ENCODE measurements around the gene SOX6. TPM values are rescaled to one million over a fixed set of nuclear protein-coding genes. Genes with fewer than 3 reads are reported as not detected.

SOX6 gene
- total RNA-seq, 2 experiments from 2014 or later: 0.13 TPM; not detected in 1

DNA sequence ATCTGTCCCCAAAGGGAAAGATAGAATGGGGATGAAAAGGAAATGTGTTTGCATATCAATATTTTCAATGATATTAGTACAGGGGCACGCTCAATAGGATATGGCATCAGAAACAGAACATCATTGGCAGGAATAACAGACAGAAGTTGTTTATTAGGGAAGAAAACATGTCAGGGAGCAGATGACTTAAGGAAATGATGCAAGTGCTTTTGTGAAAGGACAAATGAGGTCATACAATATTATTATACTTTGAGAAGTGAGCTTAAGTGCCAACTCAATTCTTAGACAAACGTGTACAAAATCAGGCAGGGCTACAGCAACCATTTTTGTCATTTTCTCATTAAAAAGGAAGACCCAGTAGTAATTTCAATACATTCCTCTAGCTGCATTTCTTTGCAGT is 388.4 kb downstream of the SOX6 start:
- Histone ChIP-seq H3K79me2 (ENCODE audit: insufficient read depth, low read depth, low read length) (no peaks in the 10 kb centered on the region), H3K27ac (ENCODE audit: low read depth, low read length, poor library complexity, severe bottlenecking) (no peak overlapping the region), H3K9me2 (ENCODE audit: insufficient read depth, low read length) (no peaks in the 10 kb centered on the region), H3K4me2 (ENCODE audit: low read length) (no peak overlapping the region), H3K4me1 (ENCODE audit: insufficient read depth, low read length, poor library complexity, severe bottlenecking) (no peaks in the 10 kb centered on the region), H2AFZ (ENCODE audit: low read length) (no peak overlapping the region), H4K20me1 (ENCODE audit: insufficient read depth, low read length) (no peaks in the 10 kb centered on the region), H3K36me3 (ENCODE audit: insufficient read depth, low read length) (no peaks in the 10 kb centered on the region), H3K9me3 (ENCODE audit: low read length) (no peaks in the 10 kb centered on the region), H3K4me3 (ENCODE audit: low read depth, low read length, poor library complexity, severe bottlenecking) (no peak overlapping the region)
- BruUV-seq (replicated peaks): no TSS peak
- DNase-seq (ENCODE audit: low spot score): no peak
- ChIA-PET POLR2A (interaction anchor here (0.5 to 1.5 kb wide), 2 partner anchors 13 to 122 kb away, joined by 3 to 4 read pairs; no protein-coding TSS in a partner anchor), CTCF (ENCODE audit: unreplicated experiment) (no interaction called here)
- intact Hi-C loops (cut with micrococcal nuclease; ENCODE audit: unreplicated experiment): no loop called here
- no peak for TF ChIP-seq EZH2phosphoT487 (IDR thresholded peaks at IDR 0.05; ENCODE audit: borderline replicate concordance, low read depth, low read length)
- TF ChIP-seq, protein P1, sequence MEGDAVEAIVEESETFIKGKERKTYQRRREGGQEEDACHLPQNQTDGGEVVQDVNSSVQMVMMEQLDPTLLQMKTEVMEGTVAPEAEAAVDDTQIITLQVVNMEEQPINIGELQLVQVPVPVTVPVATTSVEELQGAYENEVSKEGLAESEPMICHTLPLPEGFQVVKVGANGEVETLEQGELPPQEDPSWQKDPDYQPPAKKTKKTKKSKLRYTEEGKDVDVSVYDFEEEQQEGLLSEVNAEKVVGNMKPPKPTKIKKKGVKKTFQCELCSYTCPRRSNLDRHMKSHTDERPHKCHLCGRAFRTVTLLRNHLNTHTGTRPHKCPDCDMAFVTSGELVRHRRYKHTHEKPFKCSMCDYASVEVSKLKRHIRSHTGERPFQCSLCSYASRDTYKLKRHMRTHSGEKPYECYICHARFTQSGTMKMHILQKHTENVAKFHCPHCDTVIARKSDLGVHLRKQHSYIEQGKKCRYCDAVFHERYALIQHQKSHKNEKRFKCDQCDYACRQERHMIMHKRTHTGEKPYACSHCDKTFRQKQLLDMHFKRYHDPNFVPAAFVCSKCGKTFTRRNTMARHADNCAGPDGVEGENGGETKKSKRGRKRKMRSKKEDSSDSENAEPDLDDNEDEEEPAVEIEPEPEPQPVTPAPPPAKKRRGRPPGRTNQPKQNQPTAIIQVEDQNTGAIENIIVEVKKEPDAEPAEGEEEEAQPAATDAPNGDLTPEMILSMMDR (conservative IDR thresholded peaks at IDR 0.05; ENCODE audit: low read length): no peak

DNA sequence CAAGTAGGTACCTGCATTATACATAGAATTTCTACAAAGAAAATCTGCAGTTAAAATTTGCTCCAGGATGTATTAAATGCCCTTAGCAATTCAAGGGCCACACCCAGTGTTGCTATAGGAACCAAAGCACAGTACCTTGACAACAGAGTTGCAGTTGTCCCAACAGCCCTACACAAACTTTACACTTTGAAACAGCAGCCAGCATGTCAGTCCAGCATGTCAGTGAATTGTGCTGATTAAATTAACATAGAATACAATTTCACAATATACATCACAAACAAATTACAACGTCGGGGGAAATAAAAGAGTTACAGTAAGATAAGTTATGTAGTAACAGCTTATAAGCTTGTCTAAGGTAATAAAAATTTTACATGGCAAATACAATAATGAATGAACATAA is 389.2 kb downstream of the SOX6 start:
- CTCF ChIA-PET (ENCODE audit: unreplicated experiment): no interaction called here
- POLR2A ChIA-PET: interaction anchor here (1.5 kb wide), 1 partner anchor 13 kb away, joined by 4 read pairs; no protein-coding TSS in a partner anchor
- H3K36me3 ChIP-seq (ENCODE audit: insufficient read depth, low read length): no peaks in the 10 kb centered on the region
- no peak overlapping the region for H2AFZ ChIP-seq (ENCODE audit: low read length)
- no peak overlapping the region for H3K27ac ChIP-seq (ENCODE audit: low read depth, low read length, poor library complexity, severe bottlenecking)
- intact Hi-C loops (cut with micrococcal nuclease; ENCODE audit: unreplicated experiment): no loop called here
- no TSS peak for BruUV-seq (replicated peaks)
- TF ChIP-seq EZH2phosphoT487 (IDR thresholded peaks at IDR 0.05; ENCODE audit: borderline replicate concordance, low read depth, low read length): no peak
- TF ChIP-seq, protein P1 (conservative IDR thresholded peaks at IDR 0.05; ENCODE audit: low read length): no peak
- H3K79me2 ChIP-seq (ENCODE audit: insufficient read depth, low read depth, low read length): no peaks in the 10 kb centered on the region
- no peaks in the 10 kb centered on the region for H3K4me1 ChIP-seq (ENCODE audit: insufficient read depth, low read length, poor library complexity, severe bottlenecking)
- H3K4me2 ChIP-seq (ENCODE audit: low read length): no peak overlapping the region
- H4K20me1 ChIP-seq (ENCODE audit: insufficient read depth, low read length): no peaks in the 10 kb centered on the region
- H3K4me3 ChIP-seq (ENCODE audit: low read depth, low read length, poor library complexity, severe bottlenecking): no peak overlapping the region
- DNase-seq (ENCODE audit: low spot score): no peak
- H3K9me3 ChIP-seq (ENCODE audit: low read length): no peaks in the 10 kb centered on the region
- H3K9me2 ChIP-seq (ENCODE audit: insufficient read depth, low read length): no peaks in the 10 kb centered on the region

DNA sequence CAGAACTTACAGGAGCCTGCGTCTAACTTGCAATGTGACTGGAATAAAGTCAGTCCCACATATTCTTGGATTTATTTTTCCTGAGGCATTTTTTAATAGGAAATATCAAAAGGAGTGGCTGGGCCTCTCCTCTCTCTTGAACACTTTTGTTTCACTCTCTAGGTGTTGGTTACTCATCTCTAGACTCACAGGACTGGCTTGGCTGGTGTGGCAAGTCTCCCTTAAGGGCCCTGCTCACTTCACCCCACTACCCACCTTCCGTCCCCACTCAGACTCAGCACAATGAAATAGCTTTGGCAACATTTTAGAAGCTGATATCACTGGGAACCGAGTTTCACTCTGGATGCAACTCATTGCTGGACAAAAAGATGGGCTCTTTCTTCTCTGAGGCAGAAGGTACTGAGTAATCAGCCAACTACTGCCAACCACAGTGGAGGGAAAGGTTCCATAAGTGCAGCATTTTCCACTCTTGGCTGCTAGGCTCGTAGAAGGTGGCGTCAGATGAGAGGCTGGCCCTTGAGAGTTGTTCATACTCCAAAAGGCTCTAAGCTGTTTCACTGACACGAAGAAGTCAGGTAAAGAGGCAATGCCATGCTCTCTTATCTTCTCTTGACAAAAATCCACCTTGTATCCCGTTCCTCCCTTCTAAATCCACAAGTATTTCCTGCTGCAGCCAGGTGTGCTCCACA is 390.6 kb downstream of the SOX6 start:
- Histone ChIP-seq H3K36me3 (ENCODE audit: insufficient read depth, low read length) (no peaks in the 10 kb centered on the region), H3K27ac (ENCODE audit: low read depth, low read length, poor library complexity, severe bottlenecking) (no peak overlapping the region), H3K9me3 (ENCODE audit: low read length) (no peaks in the 10 kb centered on the region), H4K20me1 (ENCODE audit: insufficient read depth, low read length) (no peaks in the 10 kb centered on the region), H3K9me2 (ENCODE audit: insufficient read depth, low read length) (no peaks in the 10 kb centered on the region), H3K4me1 (ENCODE audit: insufficient read depth, low read length, poor library complexity, severe bottlenecking) (no peaks in the 10 kb centered on the region), H3K79me2 (ENCODE audit: insufficient read depth, low read depth, low read length) (no peaks in the 10 kb centered on the region), H3K4me2 (ENCODE audit: low read length) (no peak overlapping the region), H2AFZ (ENCODE audit: low read length) (no peak overlapping the region), H3K4me3 (ENCODE audit: low read depth, low read length, poor library complexity, severe bottlenecking) (no peak overlapping the region)
- BruUV-seq (replicated peaks): no TSS peak
- ChIA-PET CTCF (ENCODE audit: unreplicated experiment) (no interaction called here), POLR2A (interaction anchor here (1.0 kb wide), 1 partner anchor 20 kb away, joined by 3 read pairs; no protein-coding TSS in a partner anchor)
- no peak for DNase-seq (ENCODE audit: low spot score)
- TF ChIP-seq EZH2phosphoT487 (IDR thresholded peaks at IDR 0.05; ENCODE audit: borderline replicate concordance, low read depth, low read length): no peak
- TF ChIP-seq, protein P1 (conservative IDR thresholded peaks at IDR 0.05; ENCODE audit: low read length): no peak
- intact Hi-C loops (cut with micrococcal nuclease; ENCODE audit: unreplicated experiment): no loop called here

Data from OCI-LY7 (cell line).